HEK293T (cell line): Measurements from ENCODE around the gene CPLX3.

ENCODE experiments used
- FOXA1 ChIP-seq: fragments of 450-650 bp; IDR thresholded peaks from 2 replicates; pipeline ENCODE4 v1.6.1; 2016; ENCODE audit warnings: mild to moderate bottlenecking
- SP1 ChIP-seq: fragments of 450-650 bp; IDR thresholded peaks from 2 replicates; pipeline ENCODE4 v1.6.1; 2017

DNA sequence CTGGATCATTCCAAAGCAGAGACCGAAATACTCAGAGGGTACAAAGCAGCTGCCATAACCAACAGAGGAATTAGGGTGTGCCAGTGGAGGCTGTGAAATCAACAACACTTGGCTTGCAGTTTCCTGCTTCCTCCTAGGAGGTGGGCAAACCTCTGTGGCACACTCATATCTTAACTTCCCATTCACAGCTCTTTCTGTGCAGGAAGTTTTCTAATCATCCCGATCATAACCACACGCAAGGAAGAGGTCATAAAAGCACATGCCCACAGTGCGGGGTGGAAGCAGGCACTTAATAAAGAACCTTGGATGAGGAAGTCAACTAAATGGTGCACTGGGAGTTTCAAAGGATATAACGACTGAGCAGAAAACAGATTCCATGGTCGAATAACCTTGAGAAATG is 41.6 kb downstream of the CPLX3 start:
- no peak for TF ChIP-seq SP1
- TF ChIP-seq FOXA1: no peak
